Stimulated activated CD4-positive, alpha-beta T cell treated with anti-CD3 and anti-CD28 coated beads, TNF-alpha, amount 100 ng/mL, for 48 hours (primary cell): Measurements from ENCODE around the gene TYW1.
A peak's percentile ranks its signal among the peaks of the same experiment; 100 is the strongest.
"Not testable (repeated sequence)": the region's sequence is repeated elsewhere in the genome, so short reads cannot be mapped to it uniquely, and the experiment has no call there.

Experiments
- DNase-seq, 3 donors: peaks; one replicate each; pipeline ENCODE4 v3.0.0-alpha.2; 2020; ENCODE audit warnings: low read depth in 3 of 3

TYW1 gene

DNA sequence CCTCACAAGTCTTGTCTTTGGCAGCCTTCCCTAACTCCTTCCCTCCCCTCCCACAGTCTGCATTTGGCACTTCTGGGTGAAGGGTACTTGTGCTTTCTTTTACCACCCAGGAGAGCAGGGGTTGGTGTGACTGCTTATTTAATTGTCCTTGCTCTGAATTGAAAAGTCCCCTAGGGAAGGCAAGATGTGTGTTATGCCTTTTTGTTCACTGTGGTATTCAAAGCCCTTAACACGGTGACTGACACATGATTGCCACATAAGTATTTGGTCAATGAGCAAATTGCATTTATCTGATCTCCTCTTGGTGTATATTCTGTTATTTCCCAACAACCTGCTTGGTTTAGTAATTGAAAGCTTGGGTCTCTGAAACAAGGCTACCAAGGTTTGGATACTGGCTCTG, 134.1 kb downstream of the TYW1 start:
- DNase-seq, result not testable (repeated sequence)

DNA sequence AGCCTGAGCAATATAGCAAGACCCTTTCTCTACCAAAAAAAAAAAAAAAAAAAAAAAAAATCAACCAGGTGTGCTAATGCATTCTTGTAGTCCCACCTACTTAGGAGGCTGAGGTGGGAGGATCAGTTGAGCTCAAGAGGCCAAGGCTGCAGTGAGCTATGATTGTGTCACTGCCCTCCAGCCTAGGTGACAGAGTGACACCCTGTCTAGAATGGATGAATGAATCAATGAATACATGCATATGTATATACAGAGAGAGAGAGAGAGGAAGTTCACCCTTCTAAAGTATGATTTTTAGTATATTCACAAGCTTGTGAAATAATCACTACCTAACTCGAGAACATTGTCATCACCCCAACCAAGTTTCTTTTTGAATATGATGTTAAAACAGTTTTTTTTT, 138.3 kb downstream of the TYW1 start:
- peak in 2 of 3 donors; percentile 13 to 37 for DNase-seq

DNA sequence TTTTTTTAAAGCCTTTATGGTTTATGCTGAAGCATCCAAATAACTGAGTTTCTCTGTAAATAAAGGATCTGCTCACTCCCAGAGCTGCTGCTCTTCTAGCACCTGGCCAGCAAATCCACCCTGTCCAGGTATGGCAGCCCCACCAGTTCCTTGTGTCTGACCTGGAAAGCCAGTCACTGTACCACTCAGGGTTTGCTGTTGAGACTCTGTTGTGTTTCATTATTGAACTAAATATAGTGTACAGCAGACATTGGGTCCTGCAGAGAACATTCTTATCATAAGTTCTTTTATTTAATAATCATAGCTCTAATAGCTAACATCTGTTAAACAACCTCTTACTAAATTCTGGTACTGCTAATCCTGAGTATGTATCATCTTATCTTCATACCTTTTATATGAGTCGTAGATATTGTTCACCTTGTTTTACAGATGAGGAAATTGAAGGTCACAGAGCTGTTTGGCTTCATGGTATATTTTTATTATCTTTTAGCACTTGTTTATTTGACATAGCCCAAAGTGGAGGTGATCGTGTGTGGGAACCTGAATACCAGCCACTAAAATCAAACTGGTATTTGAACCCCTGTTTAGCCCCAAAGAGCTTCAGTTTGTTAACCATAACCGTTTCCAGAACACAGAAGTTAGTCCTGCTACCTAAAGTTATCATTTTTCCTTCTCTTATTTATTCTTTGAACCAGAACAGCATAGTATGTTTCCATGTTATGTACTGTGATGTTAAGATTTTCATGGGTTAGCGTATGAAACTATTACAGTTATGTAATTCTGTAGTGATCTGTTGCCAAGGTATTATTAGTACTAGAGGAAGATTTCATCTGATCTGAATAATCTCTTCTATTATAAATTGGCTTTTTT, 139.2 kb downstream of the TYW1 start:
- not testable (repeated sequence) for DNase-seq

DNA sequence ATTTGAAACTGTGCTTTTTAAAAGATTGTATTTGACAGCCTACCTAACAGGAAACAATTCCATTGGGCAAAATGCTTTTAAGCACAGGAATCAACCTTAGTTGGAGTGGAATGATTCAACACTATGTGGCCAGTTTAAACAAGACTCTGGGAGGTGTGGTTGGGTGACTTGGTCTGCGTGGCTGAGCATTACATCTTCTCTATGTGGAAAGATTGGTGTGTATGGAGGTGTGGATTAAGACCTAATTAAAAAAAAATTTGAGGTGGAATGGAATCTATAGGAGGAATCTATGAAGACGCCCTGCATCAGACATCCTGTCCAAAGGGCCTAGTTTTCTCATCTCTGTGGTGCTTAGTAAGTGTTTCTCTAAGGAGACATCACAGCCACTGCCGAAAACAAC, 140.9 kb downstream of the TYW1 start:
- DNase-seq, result not testable (repeated sequence)

DNA sequence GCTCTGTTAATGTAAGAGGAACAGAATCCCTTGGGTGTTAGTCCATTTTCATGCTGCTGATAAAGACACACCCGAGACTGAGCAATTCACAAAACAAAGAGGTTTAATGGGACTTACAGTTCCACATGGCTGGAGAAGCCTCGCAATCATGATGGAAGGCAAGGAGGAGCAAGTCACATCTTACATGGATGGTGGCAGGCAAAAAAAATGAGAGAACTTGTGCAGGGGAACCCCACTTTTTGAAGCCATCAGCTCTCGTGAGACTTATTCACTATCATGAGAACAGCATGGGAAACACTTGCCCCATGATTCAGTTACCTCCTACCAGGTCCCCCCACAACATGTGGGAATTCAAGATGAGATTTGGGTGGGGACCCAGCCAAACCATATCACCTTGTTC, 143.2 kb downstream of the TYW1 start:
- not testable (repeated sequence) for DNase-seq

DNA sequence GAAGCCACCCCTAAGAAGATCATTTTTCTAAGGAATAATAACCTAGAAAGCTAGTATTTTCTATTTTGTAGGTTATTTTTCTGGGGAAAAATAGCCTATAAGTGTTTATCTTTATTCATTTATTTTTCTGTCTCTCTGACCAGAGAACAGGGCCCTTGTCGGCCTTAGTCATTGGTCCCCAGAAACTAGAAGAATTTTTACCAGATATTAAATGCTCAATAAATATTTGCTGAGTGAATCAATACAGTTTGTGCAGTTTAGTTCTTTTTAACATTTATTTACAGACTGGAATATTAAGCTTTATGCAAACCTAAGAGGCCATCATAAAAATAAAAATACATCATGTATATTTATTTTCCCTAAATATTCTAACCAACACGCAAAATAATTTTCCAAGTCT, 144.4 kb downstream of the TYW1 start:
- DNase-seq, result not testable (repeated sequence)

DNA sequence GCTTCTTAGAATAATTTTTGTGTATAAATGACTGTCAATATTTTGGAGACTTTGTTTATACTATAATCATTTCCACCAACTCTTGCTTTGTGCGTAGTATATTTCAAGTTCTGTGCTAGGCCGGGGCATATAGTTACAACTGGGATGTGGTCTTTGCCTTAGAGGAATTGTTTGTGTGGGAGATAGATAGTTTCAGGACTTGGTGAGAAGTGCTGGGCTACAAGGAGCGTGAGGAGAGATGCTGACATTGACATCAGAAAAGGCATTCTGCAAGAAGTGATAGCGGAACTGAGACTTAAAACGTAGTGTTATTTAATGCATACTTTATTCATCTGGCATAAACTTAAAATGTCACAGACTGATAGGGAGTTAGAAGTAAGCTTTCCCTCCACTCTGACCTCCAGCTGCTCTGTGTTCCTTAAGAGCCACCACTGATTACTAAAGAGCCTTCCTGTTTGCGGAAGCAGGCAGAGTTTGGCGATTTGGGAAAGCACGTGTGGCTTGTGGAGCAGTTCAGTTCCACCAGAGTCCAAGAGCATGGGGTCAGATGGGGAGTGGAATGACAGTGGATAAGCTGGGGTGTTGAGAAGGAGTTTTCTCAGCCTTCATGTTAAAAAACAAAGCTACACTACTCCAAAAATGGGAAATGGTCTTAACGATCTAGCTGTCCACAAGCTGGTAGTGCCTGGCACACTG, 146.6 kb downstream of the TYW1 start:
- DNase-seq, result not testable (repeated sequence)

DNA sequence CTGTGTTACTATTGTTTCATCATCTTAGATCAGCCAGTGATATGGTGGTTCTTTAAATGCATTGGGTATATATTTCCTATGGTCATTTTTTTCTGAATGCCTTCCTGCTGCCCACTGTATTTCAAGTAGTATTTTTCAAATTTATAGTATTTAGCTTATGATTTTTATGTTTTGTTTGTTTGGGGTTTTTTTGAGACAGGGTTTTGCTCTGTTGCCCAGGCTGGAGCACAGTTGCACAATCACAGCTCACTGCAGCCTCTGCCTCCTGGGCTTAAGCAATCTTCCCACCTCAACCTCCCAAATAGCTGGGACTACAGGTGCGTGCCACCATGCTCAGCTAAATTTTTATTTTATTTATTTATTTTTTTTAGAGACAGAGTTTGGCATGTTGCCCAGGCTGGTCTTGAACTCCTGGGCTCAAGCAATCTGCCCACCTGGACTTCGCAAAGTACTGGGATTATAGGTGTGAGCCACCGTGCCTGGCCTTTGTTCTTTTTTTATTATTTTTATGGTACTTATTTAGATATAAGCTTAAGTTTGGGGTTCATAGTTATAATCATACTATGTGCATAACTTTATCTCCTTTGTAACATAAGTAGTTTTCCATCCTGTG, 149.1 kb downstream of the TYW1 start:
- not testable (repeated sequence) for DNase-seq

DNA sequence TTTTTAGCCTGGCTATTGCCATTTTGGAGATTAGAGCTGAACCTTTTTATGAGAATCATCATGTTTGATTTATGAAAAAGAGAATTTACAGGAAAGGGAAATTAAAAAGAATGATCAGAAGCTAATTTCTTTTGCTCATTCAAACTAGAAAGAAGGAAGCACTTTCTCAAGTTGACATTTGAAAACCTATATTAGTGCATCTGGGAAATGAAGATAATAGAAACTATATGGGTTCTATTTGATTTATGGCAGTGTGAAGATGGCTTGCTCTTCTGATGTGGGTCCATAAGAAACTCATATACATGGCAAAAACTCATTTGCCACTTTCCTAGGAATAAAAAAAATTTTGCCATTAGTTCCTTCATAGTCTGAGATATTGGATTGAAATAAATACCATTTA, 152.5 kb downstream of the TYW1 start:
- DNase-seq, result not testable (repeated sequence)

DNA sequence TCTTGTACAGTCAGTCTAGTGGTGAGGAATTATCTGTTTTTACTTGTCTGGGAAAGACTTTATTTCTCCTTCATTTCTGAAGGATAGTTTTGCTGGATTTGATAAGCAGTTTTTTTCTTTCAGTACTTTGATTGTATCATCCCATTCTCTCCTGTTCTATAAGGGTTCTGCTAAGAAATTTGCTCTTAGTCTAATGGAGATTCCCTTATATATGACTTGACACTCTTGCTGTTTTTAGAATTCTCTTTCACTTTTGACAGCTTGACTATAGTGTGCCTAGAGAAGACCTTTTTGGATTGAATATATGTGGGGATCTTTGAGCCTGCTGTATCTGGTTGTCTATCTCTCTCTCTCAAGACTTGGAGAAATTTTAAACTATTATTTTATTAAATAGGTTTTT, 157.7 kb downstream of the TYW1 start:
- not testable (repeated sequence) for DNase-seq

DNA sequence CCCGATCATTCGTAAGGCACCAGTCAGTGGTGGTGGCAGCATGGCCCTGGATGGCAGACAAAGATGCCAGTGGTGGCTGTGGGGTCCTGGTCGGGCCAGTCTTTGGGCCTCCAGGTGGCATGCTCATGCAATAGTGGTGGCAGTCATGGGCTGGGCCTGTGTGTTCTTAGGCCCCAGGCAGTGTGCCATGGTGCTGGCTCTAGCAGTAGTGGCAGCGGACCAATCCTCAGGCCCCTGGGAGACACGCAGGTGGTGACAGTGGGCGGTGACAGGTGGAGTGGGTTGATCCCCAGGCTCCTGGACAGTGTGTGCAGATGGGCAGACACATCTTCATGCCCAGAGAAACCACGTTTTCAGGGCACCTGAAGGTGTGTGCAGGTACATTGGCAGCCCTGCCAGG, 159.4 kb downstream of the TYW1 start:
- DNase-seq, result not testable (repeated sequence)

DNA sequence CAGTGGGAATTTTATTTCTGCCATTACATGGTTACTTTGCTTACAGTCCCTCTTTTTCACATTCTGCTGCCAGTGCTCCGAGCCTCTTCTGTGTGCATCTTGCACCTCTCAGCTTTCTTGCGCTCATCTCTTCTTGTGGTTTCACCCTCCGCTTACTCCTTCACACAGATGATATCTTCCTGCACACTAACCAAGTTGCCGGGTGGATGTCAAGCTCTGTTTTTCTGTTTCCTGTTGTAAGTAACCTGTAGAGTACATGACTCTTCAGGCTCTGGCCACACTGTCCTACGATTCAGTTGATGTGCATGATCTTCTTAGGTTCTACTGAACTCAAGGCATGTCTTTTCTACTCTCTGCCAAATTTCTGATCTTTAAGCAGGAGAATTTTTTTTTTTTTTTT, 166.7 kb downstream of the TYW1 start:
- DNase-seq, result not testable (repeated sequence)

DNA sequence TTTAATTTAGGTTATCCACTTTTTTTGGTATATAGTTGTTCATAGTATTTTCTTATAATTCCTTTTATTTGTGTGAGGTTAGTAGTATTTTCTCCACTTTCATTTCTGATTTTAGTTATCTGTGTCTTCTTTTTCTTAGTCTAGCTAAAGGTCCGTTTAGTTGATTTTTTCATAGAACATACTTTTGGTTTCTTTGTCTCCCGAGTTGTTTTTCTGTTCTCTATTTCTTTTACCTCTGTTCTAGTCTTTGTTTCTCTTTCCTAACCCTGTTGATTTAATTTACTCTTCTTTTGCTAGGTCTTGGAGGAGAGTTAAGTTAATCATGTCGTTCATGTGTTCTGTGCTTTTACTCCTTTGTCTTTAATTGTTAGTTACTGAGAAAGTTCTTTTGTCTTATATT, 174.5 kb downstream of the TYW1 start:
- DNase-seq, result not testable (repeated sequence)

DNA sequence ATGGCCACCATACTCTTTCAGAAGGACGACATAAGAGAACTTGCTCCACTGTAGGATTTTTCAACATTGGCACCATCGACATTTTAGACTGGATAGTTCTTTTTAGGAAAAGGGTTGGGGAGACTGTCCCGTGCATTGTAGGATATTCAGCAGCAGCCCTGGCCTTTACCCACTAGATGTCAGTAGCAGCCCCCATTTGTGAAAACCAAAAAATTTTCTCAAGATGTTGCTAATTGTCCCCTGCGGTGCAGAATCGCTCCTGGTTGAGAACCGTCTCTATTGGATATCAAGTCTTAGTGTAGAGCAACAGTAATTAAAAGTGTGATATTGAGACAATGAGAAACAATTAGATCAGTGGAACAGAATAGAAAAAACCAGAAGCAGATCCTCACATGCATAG, 180.1 kb downstream of the TYW1 start:
- not testable (repeated sequence) for DNase-seq

DNA sequence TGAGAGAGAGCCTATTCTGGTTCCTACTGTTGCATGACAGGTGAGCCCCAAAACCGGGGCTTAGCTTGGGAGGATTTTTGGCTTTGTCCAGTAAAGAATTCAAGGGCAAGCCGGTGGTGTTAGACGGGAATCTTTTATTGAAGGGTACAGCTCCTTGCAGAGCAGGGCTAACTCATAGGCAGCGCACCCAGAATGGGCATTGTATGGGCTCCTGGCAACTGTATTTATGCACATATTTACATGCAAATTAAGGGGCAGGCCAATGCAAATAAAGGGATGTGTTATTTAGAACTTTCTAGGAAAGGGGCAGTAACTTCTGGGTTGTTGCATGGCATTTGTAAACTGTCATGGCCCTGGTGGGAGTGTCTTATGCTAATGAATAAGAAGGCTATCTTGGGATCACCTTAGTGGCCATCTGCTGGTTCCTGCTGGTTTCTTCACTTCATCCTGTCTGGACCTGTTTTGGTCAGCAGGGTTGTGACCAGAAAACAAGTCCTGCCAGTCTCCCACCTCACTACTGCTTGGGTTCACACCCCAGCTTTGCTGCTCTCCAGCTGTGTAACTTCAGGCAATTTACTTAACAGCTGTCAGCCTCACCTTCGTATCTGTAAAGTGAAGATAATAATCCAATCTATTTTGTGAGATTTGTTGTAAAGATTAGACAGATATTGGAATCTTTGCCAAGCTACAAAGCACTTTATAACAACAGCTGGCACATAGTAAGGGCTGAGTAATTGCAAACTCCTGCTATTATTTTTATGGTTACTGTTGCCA, 182.5 kb downstream of the TYW1 start:
- not testable (repeated sequence) for DNase-seq

DNA sequence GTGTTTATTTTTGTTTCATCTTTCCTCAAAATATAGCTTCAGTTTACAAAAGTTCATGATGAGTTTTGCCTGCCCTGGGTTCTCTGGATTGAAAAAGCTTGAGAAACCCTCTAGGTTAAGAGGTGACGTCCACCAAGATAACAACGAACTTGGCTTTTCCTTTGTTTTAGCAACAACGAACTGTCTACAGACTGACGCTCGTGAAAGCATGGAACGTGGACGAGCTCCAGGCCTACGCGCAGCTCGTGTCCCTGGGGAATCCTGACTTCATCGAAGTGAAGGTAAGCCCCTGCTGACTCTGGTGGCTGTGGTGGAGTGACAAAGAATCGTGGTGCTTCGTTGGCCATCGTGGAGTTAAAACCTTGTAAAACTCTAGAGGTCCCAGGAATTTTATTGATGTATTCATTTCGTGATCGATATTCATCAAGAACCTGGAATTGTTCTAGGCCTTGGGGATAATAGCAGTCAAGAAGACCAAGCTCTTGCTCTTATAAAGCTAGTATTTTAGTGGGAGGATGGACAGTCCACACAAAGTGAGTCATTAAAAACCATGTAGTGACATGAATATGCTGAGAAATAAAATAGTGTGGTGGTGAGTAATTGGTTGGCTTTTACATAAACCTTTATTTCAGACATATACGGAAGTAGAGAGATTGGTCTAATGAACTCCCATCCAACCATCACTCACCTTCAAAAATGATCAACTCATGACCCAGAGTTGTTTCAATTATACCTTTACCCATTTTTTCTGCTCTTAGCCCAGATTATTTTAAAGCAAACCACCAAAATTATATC, 186.5 kb downstream of the TYW1 start:
- DNase-seq, result not testable (repeated sequence)

DNA sequence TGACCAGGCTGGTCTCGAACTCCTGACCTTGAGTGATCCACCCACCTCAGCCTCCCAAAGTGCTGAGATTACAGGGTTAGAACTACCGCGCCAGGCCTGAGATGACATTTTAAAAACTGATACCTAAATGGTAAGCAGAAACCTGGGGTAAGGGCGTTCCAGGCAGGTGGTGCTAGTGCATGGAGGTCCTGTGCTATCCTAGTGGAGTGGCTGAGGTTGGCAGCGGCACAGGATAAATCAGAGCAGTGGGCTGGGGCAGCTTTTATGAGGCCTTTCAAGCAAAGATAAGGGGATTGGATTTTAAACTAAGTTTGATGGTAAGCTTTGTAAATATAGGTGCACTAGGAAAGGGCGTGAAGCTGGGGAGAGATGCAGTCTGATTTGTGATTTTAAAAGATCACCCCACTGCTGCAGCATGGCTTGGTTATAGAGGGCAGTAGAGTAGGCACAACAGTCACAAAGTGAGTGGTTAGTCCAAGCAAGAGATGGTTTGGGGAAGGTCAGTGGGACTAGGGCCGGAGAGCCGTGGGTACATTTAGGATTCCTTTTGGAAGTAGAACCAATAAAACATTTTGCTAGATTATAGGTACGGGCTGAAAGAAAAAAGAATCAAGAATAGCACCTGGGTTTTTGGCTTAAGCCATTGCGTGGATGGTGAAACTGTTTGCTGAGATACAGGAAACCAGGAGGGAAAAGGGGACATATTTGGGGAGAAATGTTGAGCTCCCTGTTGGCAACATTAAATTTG, 188.5 kb downstream of the TYW1 start:
- not testable (repeated sequence) for DNase-seq

DNA sequence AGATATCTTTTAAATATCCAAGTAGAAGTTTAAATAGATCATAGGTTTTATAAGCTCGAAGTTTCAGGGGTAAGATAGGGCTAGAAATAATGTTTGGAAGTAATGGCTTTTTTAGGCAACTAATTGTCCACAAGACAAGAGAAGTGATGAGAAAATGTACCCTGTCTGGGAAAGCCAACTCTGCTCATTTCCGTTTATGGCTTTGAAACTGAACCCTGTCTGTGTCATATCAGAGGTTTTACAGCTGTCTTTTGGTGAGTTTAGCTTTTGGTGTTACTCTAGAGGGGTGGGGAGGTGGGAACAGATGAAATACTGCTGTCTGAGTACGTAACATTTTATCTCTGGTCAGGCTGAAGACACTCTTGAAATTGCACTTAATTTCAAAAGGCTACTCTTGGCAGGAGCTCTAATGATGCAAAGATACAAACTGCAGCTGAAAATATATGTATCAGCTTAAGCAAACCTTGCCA, 189.1 kb downstream of the TYW1 start:
- DNase-seq, result not testable (repeated sequence)

DNA sequence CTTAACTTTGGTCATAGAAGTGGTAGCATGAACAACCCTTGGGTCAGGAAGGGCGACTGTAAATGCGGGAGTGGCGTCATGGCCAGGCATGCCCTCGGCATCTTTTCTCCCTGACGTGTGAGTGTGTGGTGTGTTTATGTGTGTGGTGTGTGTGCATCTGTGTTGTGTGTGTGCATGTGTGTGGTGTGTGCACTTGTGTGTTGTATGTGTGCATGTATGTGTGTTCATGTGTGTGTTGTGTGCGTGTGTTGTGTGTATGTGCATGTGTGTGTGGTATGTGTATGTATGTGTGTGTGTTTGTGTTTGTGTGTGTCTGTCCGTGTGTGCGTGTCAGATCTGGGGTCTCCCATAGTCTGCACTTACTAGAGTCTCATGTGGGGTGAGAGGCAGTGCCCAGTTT, 192.5 kb downstream of the TYW1 start:
- not testable (repeated sequence) for DNase-seq
